GM21381 (cell line): ENCODE results near the gene AFAP1L1.

ENCODE experiments used
- ATAC-seq: cut with Tn5 transposase; IDR thresholded peaks from one replicate; pipeline ENCODE4 v1.9.1; 2021; ENCODE audit warnings: mild to moderate bottlenecking, moderate library complexity; ENCODE audit not compliant: unreplicated experiment

The AFAP1L1 gene

DNA sequence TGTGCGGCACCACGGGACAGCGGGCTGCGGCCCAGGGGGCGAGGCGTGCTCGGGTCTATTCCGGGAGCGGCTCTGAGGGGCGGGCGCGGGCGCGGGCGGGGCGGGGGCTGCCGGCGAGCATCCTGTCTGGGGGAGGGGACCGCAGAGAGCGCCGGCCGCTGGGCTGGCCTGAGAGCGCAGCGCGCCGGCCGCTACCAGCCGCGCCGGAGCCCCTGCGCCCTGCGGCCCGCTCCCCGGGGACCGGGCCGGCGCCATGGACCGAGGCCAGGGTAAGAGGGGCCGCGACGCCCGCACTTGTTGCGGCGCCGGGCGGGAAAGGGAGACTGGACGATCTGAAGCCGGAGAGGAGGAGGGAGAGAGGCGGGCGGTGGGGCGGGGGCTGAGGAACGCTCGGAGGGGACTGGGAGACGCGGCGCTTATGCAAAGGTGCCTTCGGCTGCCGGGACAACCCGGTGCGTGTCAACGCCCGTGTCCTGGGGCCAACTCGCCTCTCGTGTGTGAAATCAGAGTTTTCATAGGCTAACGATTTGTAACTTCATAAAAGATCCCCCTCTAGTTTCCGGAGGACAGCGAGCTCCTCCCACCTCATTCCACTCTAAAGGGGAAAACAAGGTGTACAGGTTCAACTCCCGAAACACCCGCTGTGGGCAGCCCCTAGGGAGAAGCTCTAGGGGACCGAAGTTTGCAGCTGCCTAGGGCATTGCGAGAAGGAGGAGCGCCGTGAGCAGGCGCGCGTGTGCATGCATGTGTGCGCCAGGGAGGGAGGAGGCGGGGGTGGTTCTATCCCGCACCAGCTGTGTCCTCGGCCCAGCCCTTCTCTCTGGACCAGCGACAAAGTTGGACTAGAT, at the start of gene AFAP1L1:
Gene AFAP1L1, plus strand, starts transcription at position 144 of the 848 bp plus-strand sequence. Its CDS starts 110 bp downstream, at position 254.
- ATAC-seq: no peak

- ATAC-seq: no peak
These were observed 48.4 kb upstream of the AFAP1L1 start for GRCh38 chr5:149223081-149223848.

- no peak for ATAC-seq
These were observed 47.4 kb upstream of the AFAP1L1 start for GRCh38 chr5:149224282-149224681.

DNA sequence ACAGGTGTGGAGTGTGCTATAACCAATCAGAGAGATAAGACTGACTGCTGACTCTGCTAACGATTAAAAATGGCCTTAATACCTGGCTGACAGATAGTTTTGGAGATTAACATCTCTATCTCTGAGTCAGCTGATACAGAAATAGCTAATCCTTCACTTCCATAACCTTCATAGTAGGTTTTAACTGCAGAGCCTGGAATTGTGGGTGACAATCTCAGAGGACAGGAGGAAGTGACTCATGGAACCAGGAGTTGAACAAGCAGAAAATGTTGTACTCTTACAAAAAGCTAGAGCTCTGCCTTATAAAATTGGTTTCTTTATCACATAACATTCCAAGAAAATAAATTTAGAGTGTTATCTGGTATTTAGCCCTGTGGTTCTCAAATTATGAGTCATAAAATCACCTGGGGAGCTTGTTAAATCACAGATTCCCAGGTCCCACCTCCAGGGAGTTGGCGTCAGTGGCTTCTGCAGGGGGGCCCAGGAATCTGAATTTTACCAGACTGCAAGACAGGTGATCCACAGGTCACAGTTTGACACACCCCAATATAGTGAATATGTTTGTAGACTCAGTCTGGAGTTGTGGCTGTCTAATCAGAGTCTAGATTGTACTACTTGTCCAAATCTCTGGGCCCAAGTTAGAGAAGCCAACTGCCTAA, 44.4 kb upstream of the AFAP1L1 start:
- no peak for ATAC-seq

DNA sequence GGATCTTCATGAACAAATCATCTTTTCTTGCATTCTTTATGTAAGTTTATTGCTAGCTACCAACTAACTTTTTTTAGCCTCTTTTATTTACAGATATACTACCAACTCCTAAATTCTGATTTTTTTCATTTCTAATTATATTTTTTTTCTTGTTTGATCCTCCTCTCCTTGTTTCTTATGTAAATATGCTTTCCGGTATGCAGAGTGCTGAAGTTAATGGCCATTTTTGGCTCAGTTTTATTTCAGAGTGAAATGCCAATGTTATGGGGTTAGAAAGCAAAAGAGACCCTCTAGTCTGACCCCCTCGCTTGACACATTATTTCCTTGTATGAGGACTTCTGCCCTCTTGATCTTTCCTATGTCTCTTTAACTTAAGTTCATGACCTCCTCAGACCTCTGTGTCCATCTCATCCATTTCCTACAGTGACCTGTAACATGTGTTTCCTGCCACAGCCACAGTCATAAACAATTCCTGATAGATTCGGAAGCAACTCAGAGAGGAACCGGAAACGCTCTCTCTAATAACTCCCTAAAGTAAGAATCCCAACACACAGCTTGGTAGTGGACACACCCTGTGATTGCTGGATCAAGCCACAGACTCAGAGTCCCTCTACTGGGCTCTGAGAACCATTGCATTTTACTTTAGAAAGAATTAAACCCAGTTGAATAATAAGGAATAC, 42.9 kb upstream of the AFAP1L1 start:
- ATAC-seq: no peak

DNA sequence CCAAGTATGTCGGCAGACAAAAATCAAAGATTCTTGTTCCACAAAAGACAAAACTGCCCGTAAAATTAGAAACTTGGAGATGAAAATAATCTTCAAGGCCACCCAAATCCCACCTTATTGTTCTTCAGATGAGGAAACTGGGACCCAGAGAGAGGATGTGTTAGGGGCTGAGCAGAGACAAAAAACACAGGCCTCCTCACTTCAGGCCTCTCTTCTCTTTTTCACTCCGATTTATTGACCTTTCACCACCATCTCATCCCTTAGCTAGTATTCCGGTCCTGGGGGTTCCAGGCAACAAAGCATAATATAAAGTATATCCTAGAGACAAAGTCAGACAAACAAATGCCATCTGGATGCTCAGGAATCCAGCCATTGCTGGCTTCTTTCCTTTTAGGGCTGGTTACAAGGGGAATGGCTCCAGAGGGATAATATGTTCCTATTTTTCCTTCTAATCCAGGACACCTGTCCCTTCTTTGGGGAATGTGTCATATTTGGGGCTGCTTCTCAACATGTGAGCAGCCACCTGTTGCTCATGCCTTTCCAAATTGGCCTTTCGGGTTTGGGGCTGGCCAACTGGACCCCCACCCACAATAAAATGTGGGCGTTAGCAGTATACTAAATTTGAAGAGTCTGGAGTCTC, 42.2 kb upstream of the AFAP1L1 start:
- no peak for ATAC-seq

DNA sequence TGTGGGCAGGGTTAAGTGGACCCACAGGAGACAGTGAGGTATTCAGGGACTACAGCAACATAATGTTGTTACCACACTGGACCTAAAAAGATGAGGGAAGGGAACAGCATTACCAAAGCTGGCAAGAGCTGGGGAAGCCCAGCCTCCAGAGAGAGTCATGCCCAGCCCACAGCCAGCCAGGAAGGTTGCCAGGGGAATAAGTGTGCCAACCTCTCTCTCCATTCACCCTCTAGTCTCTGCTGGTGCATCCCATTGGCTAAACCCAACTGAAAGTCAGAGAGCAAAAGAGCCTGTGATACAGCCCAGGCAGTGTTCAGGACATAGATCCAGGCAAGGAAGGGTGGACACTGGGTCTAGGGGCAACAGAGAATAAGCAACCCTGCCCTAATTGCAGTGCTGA, 35.8 kb upstream of the AFAP1L1 start:
- no peak for ATAC-seq

GRCh38 chr5:149237662-149238061, 34.0 kb upstream of the AFAP1L1 start:
- no peak for ATAC-seq

DNA sequence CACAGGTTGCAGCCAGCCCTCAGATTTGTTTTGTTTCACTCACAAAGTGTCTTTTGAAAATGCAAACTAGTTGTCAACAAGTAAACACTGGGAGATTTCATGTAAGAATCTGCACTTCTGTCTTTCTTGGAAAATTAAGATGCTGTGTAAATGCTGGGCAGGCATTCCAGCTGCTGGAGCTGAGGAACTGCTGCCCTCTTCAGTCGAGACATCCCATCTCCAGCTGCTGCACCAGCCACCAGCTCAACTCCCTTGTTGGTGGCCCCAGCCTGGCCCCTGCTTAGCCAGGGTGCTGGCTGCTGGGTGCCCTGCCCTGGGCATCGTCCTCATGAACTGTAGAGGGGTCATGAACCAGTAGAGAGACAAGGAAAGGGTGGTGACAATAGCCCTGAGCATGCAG, 33.1 kb upstream of the AFAP1L1 start:
- ATAC-seq: no peak

DNA sequence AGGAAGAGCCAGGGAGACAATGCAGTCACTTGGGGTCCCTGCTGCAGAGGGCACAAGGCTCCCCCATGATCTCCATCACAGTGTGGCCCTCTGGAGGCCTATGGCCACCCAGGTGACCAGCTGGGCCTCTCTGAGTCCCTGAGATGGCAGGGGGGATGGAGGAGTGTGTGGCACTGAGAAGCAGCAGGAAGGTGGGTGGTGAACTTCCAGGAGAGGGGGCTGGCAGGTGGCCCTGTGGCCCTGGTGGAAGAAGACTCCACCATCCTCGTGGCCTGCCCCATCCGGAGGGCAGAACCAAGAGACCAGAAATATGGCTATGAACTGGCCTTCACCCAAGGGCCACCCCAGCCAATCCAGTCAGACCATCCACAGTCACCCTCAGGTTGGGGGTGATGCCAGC, 31.7 kb upstream of the AFAP1L1 start:
- no peak for ATAC-seq

GRCh38 chr5:149240354-149240998, 31.2 kb upstream of the AFAP1L1 start:
- ATAC-seq: no peak

GRCh38 chr5:149242339-149242738, 29.3 kb upstream of the AFAP1L1 start:
- ATAC-seq: no peak

- ATAC-seq: no peak
These were observed 24.8 kb upstream of the AFAP1L1 start for GRCh38 chr5:149246906-149247305.

GRCh38 chr5:149247726-149248125, 23.9 kb upstream of the AFAP1L1 start:
- no peak for ATAC-seq

DNA sequence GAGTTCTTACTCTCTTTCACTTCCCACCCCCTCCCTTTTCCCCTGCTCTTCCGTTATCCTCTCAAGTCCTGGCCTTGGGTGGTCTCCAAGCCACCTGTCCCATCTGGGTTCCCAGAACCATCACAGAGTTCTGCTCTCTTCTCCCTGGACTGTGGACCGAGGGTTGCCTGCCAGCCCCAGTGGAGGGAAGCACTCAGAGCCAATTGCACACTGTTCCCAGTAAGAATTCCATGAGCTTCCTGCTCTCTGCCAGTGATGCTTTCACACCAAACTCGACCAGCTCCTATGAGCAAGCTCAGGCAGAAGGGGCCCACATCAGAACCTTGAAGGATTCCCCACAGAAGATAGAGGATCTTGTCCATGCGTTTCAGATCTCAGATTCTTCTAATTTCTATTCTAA, 20.1 kb upstream of the AFAP1L1 start:
- ATAC-seq: no peak

GRCh38 chr5:149254506-149254905, 17.2 kb upstream of the AFAP1L1 start:
- no peak for ATAC-seq

DNA sequence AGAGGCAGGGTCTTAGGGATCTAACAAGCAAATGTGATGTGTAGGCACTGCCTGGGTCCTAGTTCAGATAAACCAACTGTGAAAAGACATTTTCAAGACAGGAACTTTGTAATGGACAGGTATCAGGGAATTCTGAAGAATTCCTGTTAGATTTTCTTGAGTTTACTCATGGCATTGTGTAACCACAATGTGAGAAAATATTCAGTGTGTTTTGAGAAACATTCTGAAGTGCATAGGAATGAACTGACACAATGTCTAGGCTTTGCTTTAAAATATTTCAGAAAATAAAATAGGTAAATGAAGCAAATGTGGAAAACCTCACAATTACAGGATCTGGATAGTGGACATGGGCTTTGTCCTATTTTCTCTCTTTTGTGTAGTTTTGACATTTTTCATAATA, 15.2 kb upstream of the AFAP1L1 start:
- ATAC-seq: no peak

DNA sequence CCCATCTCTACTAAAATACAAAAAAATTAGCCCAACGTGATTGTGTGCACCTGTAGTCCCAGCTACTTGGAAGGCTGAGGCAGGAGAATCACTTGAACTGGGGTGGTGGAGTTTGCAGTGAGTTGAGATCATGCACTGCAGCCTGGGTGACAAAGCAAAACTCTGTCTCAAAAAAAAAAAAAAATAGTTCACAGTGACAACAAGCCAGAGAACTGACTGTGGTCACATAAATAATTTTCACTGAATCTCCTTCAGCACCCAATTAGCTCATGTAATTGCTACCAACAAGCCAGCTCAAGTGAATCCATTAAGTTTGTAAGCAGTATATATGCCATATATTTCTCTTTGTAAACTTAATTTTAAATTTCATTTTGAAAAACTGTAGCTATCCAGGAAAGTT, 14.5 kb upstream of the AFAP1L1 start:
- ATAC-seq: no peak

DNA sequence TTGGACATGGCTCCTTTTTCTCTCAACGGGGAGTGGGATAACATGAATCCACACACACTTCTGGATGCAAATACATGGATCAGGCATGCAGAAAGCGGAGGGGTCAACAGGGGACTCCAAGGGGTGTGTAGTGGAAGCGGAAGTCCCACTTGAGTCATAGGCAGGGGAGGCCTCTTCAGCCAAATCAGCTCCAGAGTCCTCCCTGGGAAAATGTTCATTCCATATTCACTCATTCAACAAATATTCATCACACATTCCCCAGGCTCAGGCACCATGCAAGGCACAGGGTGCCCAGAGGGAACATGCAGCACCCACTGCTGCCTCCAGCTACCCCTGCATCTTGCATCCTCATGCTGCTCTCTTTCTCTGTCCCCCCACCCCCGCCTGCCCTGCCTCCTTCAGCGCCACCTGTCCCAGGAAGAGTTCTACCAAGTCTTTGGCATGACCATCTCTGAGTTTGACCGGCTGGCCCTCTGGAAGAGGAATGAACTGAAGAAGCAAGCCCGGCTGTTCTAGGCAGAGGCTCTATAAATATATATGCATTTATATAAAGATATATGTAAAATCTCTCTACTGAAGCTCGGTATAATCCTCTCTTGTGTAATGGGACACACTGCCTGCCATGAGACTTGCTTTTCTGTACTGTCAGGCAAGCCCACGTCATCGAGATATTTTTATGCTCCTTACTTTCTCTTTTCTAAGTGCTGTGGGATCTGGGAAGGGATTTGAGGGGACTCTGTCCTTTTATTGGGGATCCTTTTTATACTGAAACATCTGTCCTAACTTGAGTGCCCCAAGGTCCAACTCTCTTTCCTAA, 13.6 kb upstream of the AFAP1L1 start:
- no peak for ATAC-seq
